ENCODE measurements around the gene TMEM51.

The TMEM51 gene

DNA sequence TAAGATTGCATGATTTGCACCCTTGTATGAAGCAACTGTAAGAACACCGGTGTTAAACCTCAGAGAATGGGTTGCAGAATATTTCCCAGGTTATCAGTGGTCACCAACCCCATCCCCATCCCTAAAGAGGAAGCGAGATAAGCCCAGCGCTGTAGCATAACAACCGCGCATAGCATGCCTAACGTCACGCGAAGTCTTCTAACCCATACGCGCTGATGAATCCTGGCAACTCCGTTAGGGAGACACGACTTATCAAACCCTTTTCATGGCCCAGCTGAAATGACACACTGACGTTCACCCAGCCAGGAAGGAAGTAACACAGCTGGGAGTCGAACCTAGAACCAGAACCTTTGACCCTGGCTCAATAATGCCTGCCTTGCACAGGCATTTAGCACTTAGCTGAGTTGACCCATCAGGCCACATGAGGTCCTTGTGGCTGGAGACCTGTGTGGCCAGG lies 24.2 kb downstream of the TMEM51 start:
- DNase-seq (ENCODE audit: low read depth in 3 of 3): no peak

DNA sequence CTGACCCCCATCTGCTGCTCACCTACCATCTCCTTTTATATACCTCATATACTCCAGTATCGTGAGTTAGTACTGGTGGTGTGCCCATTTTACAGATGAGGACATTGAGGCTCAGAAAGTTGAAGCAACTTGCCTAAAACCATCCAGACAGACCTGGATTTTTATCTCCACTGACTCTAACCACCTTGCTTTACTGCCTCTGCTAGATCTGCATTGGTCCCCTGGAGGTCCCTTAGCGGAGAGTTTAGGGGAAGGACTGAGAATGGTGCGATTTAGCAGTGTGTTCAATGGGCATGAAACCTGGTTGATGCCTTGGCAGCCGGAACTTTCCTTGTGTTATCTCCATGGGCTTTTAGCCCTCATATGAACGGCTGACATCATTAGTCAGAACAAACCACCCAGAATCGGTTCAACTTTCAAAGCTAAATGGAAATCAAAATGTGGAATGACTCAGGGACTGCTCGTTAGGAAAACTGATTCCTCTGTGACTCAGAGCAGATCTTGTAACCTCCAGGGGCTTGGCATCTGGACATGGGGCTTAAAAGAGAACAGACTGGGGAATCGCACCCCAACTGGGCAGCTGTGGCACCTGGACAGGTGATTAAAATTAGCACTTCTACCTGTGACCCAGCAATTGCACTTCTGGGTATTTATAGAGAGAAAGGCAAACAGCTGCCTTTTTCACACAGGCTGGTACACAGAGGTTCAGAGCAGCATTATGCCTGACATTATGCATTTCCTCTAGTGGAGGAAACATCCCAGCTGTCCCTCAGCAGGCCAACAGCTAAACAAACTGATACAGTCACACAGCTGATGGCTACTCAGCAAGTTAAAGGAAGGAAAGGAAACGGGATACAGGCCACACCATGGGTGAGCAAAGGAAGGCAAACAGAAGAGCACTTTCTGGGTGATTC lies 25.3 kb downstream of the TMEM51 start:
- no peak for DNase-seq (ENCODE audit: low read depth in 3 of 3)

DNA sequence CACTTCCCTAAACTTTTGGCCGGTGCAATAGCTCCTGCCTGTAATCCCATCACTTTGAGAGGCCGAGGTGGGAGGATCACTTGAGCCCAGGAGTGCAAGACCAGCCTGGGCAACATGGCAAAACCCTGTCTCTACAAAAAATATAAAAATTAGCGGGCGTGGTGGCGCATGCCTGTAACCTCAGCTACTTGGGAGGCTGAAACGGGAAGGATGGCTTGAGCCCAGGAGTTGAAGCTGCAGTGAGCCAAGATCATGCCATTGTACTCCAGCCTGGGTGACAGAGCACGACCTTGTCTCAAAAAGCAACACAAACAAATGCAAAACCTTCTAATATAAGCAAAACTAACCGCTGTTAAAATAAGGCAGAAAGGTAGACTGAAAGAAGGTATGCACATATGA lies 25.9 kb downstream of the TMEM51 start:
- no peak for DNase-seq (ENCODE audit: low read depth in 3 of 3)

DNA sequence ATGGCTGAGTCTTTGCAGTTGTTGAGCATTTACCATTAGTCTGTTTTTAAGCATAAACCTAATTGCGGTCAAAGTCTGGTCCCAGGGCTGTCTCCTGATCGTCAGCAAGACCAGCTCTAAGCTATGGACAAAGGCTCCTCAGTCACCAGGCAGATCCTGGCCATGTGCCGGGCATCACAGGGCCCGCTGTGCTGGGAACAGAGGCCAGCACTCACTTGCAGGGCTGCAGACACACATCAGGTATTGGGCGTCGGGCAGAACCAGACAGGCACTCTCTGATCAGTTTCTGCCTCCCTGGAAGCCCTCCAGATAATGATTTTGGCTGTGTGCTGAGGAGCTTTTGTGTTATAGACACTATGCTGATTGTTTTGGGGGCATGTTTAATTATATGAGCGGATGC lies 26.6 kb downstream of the TMEM51 start:
- DNase-seq (ENCODE audit: low read depth in 3 of 3): no peak

DNA sequence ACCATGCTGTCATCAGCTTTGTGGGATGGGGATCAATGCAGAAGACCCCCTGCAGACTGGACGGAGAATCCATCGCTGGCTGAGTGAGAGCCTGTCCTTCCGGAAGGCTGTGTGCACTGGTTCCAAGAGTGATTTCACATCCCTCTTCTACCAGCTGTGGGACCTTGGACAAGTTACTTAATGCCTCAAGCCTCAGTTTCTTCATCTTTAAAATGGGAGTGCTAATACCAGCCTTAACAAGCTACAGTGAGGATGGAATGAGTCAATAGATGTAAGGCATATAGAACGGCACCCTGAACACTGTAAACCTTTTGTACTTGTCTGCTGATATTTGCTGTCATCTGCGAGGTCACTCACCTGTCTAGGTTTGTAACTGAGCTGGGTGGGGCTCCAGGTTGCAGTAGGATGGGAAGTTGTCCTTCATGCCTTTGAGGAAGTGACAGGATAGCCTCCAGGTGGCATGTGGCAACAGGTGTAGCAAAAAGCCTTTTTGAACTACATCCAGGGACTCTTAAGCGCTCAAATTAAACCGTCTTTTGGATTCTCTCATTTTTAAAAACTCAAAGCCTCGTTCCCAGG lies 27.5 kb downstream of the TMEM51 start:
- no peak for DNase-seq (ENCODE audit: low read depth in 3 of 3)

DNA sequence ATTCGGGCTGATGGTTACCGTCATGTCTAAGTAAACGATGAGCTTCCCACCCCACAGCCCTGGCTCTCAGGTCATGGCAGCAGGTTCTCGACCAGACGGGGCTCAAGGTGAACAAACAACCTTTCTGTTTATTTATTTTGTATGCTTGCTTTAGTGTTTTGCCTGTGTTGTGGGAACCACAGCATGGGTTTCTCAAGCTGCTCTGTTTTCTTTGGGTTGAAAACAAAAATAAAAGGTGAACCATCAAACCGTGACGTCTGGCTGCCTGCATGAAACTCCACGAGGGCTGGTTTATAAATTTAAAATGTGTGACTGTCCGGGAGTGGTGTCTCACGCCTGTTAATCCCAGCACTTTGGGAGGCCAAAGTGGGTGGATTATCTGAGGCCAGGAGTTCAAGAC lies 28.0 kb downstream of the TMEM51 start:
- no peak for DNase-seq (ENCODE audit: low read depth in 3 of 3)

DNA sequence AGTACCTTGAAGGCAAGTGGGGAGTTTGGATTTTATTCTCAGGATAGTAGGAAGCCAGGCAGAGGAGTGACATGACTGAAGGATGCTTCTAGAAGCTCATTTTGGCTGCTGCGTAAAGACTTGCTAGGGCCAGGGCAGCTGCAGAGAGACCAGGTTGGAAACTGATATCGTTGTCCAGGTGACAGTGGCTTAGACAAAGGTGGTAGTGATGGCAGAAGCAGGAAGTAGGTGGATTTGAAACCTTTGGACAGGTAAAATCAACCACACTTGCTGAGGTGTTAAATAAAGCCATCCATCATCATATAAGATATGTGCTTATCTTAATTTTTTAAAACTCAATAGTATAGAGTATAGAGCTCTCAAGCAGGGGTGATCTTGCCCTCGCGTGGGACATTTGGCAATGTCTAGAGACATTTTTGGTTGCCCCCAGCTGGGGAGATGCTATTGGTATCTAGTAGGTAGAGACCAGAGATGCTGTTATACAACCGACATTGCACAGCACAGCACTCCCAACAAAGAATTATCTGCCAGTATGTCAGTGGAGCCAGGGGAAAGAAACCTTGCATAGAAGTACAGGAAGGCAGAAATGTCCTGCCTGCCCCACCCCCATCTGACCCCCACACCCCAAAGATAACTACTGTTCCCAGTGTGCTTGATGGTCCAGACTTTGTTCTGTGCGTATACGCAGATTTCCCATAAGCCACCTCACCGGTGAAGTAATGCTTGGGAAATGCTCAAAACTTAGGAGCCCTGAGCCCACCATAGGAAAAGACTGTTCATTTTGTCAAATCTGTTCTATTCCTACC lies 31.1 kb downstream of the TMEM51 start:
- no peak for DNase-seq (ENCODE audit: low read depth in 3 of 3)

DNA sequence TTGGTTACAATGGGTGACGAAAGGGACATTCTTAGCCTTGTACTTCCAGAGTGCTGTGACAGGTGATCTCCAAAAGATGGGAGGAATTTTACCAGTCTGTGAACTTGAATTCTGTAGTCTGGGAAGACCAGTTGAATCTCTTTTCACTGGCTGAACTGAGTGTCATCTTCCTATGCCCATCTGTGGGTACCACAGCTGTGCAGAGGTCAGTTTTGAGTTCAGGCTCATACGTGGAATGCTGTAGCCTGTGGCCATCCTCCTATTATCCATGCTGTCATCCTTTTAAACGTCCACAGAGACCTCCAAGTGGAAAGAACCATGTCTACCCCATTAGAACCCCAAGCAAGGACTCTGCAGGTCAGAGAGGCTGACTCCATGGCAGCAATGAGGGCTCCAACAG lies 32.1 kb downstream of the TMEM51 start:
- DNase-seq (ENCODE audit: low read depth in 3 of 3): no peak

DNA sequence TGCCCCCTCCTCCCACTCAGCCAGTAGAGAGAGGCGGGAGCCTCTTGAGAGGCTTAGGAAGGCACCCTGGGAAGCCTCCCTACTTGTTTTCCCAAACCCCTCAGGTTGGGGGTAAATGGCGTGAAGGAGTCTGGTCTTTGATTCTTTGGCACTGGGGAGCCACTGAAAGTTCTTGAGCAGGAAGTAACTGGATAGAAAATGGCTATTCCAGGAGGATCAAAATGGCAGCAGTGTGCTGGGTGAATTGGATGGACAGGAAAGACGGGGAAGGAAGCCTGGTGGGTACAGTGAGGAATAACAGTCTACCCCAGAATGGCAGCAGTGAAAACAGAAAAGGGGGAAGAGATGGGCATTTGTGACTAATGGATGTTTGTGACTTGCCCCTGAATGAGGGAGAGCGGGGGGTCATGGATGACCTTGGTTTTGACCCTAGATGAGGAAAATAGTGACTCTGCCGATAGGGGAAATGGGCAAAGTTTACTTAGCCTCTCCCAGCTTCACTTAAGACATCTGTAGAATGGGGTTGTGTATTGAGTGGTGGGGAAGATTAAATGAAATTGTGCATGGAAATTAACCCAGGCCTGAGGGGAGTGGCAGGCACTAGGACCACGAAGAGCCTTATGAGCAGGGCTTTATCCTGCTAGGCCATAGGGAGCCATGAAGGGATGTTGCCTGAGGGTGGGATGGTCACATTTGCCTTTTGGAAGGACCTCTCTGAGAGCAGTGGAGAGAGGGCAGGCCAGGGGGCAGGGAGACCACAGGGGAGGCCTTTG lies 32.7 kb downstream of the TMEM51 start:
- no peak for DNase-seq (ENCODE audit: low read depth in 3 of 3)

DNA sequence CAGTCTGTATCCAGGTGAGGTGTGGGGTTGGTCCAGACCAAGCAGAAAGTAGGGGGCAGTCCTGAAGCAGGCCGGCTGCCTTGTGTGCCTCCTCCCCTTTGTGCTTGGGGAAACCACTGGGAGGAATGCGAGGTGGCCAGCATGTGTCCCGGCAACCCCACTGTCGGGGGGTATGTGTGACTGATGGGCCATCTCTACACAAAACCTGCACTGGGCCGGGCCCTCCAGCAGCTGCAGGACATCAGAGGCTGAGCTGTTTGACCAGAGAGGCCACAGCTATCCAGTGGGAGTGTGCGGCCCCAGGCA lies 33.3 kb downstream of the TMEM51 start:
- no peak for DNase-seq (ENCODE audit: low read depth in 3 of 3)

DNA sequence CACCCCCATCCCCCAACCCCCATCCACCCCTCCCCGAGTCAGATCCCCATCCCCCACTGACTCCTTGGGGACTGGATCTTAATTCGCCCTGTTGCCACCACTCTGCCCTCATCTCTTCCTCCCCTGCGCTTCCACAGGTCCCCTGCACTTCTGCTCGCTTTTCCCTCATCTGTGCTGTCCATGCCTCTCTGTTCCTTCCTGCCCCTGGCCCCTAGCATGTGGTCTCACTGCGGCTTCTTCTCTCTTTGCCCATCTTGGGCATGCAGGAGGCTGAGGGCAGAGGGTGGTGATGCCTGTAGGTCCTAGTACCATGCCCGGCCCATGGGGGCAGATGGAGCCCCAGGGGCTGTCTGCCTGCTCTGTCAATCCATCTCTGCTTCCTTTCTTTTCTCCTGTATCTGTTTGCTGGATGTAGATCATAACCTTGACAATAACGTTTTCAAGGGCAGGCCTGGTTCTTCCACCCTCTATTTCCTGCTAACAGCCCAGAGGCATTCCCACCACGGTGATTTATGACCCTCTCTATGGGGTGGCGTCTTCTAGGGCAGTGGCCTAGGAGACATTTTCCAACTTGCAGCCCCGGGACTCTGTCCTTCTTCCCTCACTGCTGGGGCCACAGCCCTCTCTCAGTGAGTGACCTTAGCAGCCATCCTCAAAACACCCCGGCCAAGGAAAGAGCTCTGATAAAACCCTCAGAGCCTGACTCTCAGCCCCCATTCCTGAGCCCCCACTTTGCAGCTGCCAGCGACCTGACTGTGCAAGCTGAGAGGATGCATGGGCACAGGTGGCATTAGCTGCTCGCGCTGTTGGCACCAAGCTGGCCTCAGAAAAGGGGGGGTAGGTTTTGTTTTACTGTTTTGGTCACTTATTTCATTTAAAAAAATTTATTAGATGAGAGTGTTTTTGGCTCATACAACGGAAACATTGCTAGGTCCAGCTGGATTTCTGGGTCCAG lies 33.9 kb downstream of the TMEM51 start:
- no peak for DNase-seq (ENCODE audit: low read depth in 3 of 3)

DNA sequence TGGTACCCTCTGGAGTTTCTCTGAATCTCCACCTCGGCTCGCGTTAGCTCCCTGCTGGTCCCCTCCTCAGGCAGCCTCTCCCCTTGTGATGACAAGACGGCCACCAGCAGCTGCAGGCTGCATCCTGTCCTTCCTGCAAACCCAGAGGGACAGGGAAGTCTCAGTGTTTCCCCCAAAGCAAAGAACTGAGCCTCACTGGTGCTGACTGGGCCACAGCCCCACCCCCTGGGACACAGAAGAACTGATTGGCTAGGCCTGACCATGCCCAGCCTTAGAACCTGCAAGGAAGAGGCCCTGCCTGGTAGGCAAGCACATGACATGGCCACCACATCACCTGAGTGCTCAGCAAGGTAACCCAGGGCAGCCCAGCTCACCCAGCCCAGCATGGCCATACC lies 34.6 kb downstream of the TMEM51 start:
- no peak for DNase-seq (ENCODE audit: low read depth in 3 of 3)

DNA sequence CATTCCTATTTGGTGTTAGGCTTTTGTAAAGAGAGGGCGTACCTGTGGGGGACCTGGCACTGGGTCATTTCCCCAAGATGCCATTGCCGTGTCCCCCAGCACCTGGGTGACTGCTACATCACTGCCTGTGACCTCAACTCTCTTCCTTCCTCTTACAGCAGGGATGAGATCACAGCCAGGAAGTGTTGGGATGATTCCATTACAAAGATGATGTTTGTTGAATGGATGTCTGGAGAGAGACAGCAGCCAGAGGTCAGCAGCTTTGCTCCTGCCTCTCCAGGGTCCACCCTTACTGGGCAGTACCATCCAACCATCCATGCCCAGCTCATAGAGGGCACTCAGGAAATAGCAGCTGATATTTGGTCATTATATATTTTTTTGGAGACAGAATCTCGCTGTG lies 35.1 kb downstream of the TMEM51 start:
- DNase-seq (ENCODE audit: low read depth in 3 of 3): no peak

DNA sequence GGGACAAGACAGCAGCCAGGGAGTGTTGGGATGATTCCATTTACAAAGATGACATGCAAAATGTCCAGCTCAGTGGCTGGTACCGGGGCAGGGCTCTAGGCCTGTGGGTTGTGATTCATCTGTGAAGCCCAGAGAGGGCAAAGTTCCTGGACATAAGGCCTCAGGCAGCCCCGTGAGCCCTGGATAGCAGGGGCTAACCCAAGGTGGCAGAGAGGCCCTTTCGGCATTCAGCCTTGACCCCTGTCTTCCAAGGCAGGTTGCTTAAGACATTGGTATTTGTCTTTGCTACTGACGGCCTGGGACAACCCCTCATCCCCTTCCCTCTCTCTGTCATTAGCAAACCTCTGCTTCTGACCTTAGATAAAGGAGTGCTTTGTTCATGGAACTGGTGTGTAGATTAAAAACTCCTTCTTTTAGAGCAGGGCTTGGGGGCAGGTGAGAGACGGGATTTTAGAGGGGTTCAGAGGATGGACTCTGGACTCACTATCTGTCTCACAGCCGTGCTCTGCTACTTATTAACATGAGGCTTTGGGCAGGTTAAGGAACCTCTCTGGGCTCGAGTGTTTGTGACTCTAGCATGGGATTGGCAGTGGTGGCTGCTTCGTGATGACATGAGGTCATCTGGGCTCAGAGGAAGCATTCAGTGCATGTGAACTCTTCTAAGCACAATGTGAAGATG lies 36.3 kb downstream of the TMEM51 start:
- no peak for DNase-seq (ENCODE audit: low read depth in 3 of 3)

DNA sequence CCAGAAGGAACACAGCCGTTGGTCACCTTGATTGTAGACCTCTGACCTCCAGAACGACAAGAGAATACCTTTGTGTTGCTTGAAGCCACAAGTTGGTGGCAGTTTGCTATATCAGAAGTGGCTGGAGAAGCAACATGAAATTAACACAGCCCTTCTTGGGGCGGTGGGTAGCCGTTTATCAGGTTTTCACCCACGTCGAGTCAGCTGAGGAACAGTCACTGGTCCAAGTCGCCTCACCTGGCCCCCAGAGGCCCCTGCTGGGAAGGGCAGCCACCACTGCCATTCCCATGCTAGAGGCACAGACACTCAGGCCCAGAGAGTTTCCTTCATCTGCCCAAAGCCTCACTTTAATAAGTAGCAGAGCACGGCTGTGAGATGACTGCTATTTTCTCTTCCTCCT lies 37.7 kb downstream of the TMEM51 start:
- DNase-seq (ENCODE audit: low read depth in 3 of 3): no peak

DNA sequence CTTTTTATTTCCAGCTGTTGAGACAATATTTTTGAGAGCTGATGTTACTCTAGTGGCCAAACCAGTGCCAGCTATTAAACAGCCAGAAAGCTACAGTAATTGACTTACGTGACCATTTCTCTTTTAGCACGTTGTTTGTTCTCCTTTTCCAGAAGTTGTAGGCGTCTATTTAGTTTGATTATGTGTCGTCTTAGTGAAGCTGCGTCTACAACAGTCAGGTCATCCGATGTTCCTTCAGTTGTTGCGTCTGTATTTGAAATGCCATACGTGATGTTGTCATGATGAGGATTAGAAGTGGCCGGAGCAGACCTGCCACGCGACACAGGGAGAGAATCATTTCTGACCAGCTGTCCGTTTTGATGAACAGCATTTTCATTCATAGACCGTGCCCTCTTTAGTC lies 38.2 kb downstream of the TMEM51 start:
- no peak for DNase-seq (ENCODE audit: low read depth in 3 of 3)

DNA sequence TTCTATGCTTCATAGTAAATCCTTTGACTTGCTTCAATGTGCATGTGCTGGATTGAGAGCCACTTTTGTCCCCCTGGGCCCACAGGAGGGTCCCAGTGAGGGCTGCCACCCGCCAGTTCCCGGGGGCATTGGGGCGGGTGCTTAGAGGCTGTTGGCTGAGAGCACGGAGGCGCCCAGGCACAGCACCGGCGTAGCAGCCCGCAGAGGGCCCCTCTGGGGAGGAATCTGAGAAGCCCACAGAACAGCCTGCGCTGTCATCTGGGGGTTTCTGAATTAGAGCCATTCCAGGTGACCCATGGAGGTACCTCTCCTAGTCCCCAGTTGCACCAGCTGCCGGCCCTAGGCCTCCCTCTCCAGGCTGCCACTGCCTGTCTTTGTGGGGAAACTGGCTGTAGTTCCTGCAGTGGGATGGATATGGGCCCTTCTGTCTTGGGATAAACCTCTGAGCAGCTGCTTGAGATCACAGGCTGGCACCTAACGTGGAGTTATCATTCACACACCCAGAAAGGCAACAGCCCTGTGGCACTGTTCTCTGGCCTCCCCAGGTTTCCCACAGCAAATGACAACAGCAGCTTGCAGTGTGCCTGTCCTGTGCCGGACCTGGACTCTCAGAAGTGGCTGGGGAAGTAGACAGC lies 39.5 kb downstream of the TMEM51 start:
- DNase-seq (ENCODE audit: low read depth in 3 of 3): no peak

DNA sequence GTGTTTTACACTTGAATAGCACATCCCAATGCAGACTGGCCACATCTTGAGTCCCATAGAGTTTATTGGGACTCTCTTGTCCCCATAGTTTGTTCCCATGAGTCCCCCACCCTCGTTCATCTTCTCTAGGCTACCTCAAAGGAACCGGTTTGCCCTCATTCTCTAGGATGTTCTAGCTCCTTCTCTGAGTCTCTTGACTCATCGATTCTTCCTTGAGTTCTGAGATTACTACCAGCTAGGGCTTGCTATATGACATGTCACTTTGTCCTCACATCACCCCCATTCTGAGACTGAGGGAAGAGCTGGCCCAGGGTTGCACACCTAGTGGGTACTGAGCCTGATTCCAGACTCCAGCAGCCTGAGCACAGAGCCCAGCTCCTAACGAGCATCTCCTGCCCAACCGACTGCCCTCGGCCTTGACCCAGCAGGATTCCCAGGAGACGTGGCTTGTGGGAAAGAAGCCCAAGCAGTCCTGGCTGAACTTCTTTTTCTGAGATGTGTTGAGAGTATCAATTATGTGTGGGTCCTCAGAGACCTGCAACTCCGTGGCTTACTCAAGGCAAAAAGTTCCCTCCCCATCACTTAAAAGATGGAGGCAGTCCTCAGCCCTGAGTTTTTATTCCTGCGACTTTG lies 42.0 kb downstream of the TMEM51 start:
- DNase-seq (ENCODE audit: low read depth in 3 of 3): no peak

DNA sequence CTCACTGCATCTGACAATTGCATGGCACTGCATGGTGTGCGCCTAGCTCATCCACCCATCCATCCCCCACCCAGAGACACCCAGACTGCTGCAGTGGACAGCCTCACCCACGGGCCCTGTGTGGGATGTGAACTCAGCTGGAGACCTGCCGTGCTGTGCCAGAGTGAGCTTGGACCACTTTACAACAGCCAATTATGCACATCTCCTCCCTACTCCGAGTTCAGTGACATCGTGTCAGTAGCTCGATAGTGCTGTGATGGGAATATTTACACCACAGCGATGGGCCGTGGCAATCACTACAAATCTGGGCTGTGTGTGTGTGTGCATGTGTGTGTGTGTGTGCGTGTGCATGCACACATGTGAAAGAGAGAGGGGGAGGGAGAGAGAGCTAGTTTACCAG lies 42.5 kb downstream of the TMEM51 start:
- no peak for DNase-seq (ENCODE audit: low read depth in 3 of 3)
